MCF 10A (cell line): ENCODE results near the gene LRMDA. TPM values are rescaled to one million over a fixed set of nuclear protein-coding genes. Genes with fewer than 3 reads are reported as not detected.

Source experiments
- BruUV-seq: library from RNA; stranded (reverse); fragments of 400-500 nt; replicated peaks from 2 replicates; lab custom pipeline; 2021; lab: Mats Ljungman, UMichigan
- CTCF ChIA-PET: fragments of 300-600 bp; sonication (Branson Sonifier 250); formaldehyde crosslinking; extraction: SDS; loops from one replicate; lab custom pipeline; 2021; ENCODE audit warnings: antibody characterized with exemption, inconsistent platforms; lab: Yijun Ruan, JAX
- POLR2A ChIA-PET: fragments of 300-600, 350-650 bp; sonication (Branson Sonifier 250); formaldehyde crosslinking; extraction: SDS; loops from one replicate; lab custom pipeline; 2020; ENCODE audit warnings: antibody characterized with exemption, inconsistent platforms; lab: Yijun Ruan, JAX
- DNase-seq: peaks from one replicate; pipeline ENCODE4 v3.0.0-alpha.2; 2018; ENCODE audit not compliant: unreplicated experiment
- H3K27ac Mint-ChIP-seq: one replicate; pipeline ENCODE4 v1.8.0; 2022; ENCODE audit warnings: mild to moderate bottlenecking, low read depth, mixed read lengths; ENCODE audit not compliant: unreplicated experiment
- H3K27me3 Mint-ChIP-seq: one replicate; pipeline ENCODE4 v1.8.0; 2022; ENCODE audit warnings: mixed read lengths; ENCODE audit not compliant: insufficient read depth, unreplicated experiment
- H3K36me3 Mint-ChIP-seq: one replicate; pipeline ENCODE4 v1.8.0; 2022; ENCODE audit warnings: mild to moderate bottlenecking, moderate library complexity, mixed read lengths; ENCODE audit not compliant: insufficient read depth, unreplicated experiment
- H3K4me1 Mint-ChIP-seq: one replicate; pipeline ENCODE4 v1.8.0; 2022; ENCODE audit warnings: mixed read lengths; ENCODE audit not compliant: insufficient read depth, unreplicated experiment
- H3K4me3 Mint-ChIP-seq: one replicate; pipeline ENCODE4 v1.8.0; 2022; ENCODE audit warnings: mild to moderate bottlenecking, moderate library complexity, mixed read lengths; ENCODE audit not compliant: unreplicated experiment
- H3K9me3 Mint-ChIP-seq: one replicate; pipeline ENCODE4 v1.8.0; 2022; ENCODE audit warnings: mixed read lengths; ENCODE audit not compliant: unreplicated experiment
- intact Hi-C: fragments of 100-400 bp; cut with micrococcal nuclease; formaldehyde crosslinking; loops from 2 replicates; pipeline ENCODE4 v1.14.1; 2022
- total RNA-seq: library from RNA; stranded (reverse); gene quantifications from 2 replicates; pipeline ENCODE4 v1.2.3, GENCODE V29; 2022
- TF ChIP-seq, protein P1 (sequence below): fragments of 200-600 bp; IDR thresholded peaks from one replicate; pipeline ENCODE4 v1.8.0; 2022; ENCODE audit warnings: antibody characterized with exemption, mild to moderate bottlenecking; ENCODE audit not compliant: unreplicated experiment

Gene LRMDA
- total RNA-seq, 1 experiment from 2014 or later: not detected

DNA sequence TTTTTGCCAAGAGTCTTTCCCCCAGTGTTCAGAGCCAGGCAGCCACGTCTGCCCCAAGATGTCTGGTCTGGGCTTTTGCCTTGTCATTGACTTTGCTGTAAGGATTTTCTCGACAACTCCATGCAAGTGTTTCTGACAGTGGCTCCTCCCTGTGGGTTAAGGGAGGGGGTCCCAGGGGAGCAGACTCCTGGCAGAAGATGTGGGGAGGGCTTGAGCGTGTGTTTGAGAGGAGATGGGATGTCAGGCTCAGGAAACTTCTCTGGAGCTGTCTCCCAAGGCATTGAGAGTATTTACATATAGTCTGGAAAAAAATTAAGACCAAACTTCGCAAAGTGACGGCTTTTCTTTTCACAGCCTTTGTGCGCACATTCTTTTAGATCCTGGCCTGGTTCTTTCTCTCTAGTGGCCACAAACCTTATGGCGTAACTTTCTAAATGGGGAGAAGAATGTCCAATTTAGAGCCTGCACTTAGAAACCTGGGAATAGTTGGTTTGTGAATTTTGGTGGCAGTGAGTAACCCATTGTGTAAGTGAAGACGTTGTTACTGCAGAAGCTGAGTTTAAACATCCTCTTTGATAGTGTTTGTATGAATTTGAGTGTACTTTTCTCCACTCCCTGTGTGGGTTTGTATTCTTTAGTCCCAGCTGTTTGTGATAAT is 201.5 kb downstream of the LRMDA start:
- intact Hi-C loops: no loop called here
- no peak overlapping the region for H3K4me3 Mint-ChIP-seq
- CTCF ChIA-PET: no interaction called here
- TF ChIP-seq, protein P1, sequence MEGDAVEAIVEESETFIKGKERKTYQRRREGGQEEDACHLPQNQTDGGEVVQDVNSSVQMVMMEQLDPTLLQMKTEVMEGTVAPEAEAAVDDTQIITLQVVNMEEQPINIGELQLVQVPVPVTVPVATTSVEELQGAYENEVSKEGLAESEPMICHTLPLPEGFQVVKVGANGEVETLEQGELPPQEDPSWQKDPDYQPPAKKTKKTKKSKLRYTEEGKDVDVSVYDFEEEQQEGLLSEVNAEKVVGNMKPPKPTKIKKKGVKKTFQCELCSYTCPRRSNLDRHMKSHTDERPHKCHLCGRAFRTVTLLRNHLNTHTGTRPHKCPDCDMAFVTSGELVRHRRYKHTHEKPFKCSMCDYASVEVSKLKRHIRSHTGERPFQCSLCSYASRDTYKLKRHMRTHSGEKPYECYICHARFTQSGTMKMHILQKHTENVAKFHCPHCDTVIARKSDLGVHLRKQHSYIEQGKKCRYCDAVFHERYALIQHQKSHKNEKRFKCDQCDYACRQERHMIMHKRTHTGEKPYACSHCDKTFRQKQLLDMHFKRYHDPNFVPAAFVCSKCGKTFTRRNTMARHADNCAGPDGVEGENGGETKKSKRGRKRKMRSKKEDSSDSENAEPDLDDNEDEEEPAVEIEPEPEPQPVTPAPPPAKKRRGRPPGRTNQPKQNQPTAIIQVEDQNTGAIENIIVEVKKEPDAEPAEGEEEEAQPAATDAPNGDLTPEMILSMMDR: no peak
- H3K4me1 Mint-ChIP-seq: no peaks in the 10 kb centered on the region
- no peak overlapping the region for H3K27ac Mint-ChIP-seq
- H3K27me3 Mint-ChIP-seq: peaks cover 24% of the 10 kb centered on the region
- BruUV-seq: no TSS peak
- no peak for DNase-seq
- POLR2A ChIA-PET: interaction anchor here (0.6 kb wide), 1 partner anchor 214 kb away, joined by 3 read pairs; no protein-coding TSS in a partner anchor
- no peaks in the 10 kb centered on the region for H3K36me3 Mint-ChIP-seq
- H3K9me3 Mint-ChIP-seq: no peaks in the 10 kb centered on the region

DNA sequence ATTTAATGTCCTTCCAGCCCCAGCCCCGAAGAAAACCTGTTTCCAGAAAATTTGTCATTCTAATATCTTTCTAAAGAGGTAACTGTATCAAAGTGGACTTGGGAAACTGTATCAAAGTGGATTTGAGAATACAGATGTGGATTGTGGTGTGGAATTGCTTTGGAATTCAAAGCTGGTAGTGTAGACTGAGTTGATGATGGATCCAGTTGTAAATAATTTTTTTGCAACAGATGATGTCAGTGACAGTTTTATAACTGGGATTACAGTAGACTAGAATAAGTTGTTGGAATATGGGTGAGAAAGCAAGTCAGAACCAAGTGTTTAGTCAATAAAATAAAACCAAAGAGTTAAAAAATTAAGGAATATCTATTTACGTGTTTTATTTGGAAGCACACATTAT is 202.1 kb downstream of the LRMDA start:
- H3K4me3 Mint-ChIP-seq: no peak overlapping the region
- intact Hi-C loops: no loop called here
- H3K27me3 Mint-ChIP-seq: peaks cover 27% of the 10 kb centered on the region
- no peaks in the 10 kb centered on the region for H3K4me1 Mint-ChIP-seq
- H3K9me3 Mint-ChIP-seq: no peaks in the 10 kb centered on the region
- CTCF ChIA-PET: no interaction called here
- BruUV-seq: no TSS peak
- POLR2A ChIA-PET: no interaction called here
- H3K36me3 Mint-ChIP-seq: no peaks in the 10 kb centered on the region
- no peak for DNase-seq
- no peak overlapping the region for H3K27ac Mint-ChIP-seq
- TF ChIP-seq, protein P1: no peak

DNA sequence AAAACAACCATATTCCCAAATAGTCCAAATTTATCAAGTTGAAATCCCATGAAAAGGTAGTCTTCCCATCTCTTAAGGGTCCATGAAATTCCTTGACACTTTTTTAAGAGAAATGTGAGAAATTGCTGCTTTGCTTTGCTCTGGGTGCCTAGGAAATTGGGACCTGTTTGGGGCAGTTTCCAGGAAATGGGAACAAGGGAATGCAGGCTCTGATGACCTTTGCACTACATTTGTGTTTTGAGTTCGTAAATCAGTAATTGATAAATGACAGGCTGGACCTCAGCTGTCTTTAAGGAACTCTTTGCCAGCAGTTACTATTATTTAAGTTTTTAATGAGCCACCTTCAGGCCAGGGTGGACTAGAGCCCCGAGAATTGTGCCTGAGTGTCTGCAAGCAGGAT is 203.5 kb downstream of the LRMDA start:
- TF ChIP-seq, protein P1: no peak
- POLR2A ChIA-PET: no interaction called here
- DNase-seq: no peak
- CTCF ChIA-PET: interaction anchor here (0.5 to 0.6 kb wide), 2 partner anchors 128 to 232 kb away, joined by 3 read pairs; no protein-coding TSS in a partner anchor
- Mint-ChIP-seq H3K4me3 (no peak overlapping the region), H3K36me3 (no peaks in the 10 kb centered on the region), H3K9me3 (no peaks in the 10 kb centered on the region), H3K27ac (no peak overlapping the region), H3K27me3 (peaks cover 40% of the 10 kb centered on the region), H3K4me1 (no peaks in the 10 kb centered on the region)
- intact Hi-C loops: no loop called here
- no TSS peak for BruUV-seq

DNA sequence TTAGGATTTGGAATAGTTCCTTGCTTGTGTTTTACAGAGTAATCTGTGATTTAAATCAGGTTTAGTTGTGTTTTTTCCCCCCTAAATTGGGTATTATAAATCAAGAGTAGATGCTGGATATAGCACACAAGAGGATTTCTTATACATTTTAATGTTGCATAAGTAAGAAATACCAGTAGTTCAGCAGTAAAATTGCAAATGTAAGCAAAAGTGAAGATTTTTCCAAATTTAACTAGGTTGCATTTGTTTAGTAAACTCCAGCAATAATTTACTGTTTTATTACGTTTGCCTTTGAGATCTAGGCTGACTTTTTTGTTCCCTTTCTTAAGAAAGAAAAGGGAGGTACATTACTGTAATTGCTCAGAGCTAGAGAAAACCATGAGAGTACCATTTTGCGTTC is 207.3 kb downstream of the LRMDA start:
- Mint-ChIP-seq H3K27me3 (peaks cover 42% of the 10 kb centered on the region), H3K9me3 (no peaks in the 10 kb centered on the region), H3K4me1 (no peaks in the 10 kb centered on the region), H3K36me3 (no peaks in the 10 kb centered on the region), H3K27ac (no peak overlapping the region), H3K4me3 (no peak overlapping the region)
- TF ChIP-seq, protein P1: no peak
- no TSS peak for BruUV-seq
- CTCF ChIA-PET: no interaction called here
- intact Hi-C loops: no loop called here
- POLR2A ChIA-PET: no interaction called here
- no peak for DNase-seq
